DND-41 (cell line): ENCODE results near the gene DCAF7.

Source experiments
- CTCF ChIP-seq: IDR thresholded peaks from 2 replicates; pipeline ENCODE4 v1.5.1; 2012; ENCODE audit warnings: borderline replicate concordance, low read length, moderate library complexity, mild to moderate bottlenecking; ENCODE audit not compliant: poor library complexity, severe bottlenecking; ENCODE audit errors: extremely low read depth
- EZH2 ChIP-seq: IDR thresholded peaks from 3 replicates; pipeline ENCODE4 v1.6.1; 2012; ENCODE audit warnings: borderline replicate concordance, low read depth, mild to moderate bottlenecking, moderate library complexity, low read length, inconsistent platforms; ENCODE audit not compliant: severe bottlenecking

- TF ChIP-seq CTCF (no peak), EZH2 (no peak)
These were observed 84.5 kb downstream of the DCAF7 start for GRCh38 chr17:63634816-63635215.
